GM12864 (cell line): ENCODE measurements around the gene AGO3.
A peak's percentile ranks its signal among the peaks of the same experiment; 100 is the strongest.

ENCODE experiments used
- DNase-seq: peaks from one replicate; pipeline ENCODE4 v3.0.0-alpha.2; 2011; ENCODE audit warnings: low read depth
- H3K4me3 ChIP-seq: 2 replicates; pipeline ENCODE4 v1.5.1; 2011; ENCODE audit warnings: mild to moderate bottlenecking, low read depth, low read length, control low read depth
- TF ChIP-seq, protein P1 (sequence below): IDR thresholded peaks from 2 replicates; pipeline ENCODE4 v1.5.1; 2011; ENCODE audit warnings: low read depth, mild to moderate bottlenecking, moderate library complexity, low read length, control low read depth, inconsistent platforms; ENCODE audit errors: missing control alignments

Gene AGO3

DNA sequence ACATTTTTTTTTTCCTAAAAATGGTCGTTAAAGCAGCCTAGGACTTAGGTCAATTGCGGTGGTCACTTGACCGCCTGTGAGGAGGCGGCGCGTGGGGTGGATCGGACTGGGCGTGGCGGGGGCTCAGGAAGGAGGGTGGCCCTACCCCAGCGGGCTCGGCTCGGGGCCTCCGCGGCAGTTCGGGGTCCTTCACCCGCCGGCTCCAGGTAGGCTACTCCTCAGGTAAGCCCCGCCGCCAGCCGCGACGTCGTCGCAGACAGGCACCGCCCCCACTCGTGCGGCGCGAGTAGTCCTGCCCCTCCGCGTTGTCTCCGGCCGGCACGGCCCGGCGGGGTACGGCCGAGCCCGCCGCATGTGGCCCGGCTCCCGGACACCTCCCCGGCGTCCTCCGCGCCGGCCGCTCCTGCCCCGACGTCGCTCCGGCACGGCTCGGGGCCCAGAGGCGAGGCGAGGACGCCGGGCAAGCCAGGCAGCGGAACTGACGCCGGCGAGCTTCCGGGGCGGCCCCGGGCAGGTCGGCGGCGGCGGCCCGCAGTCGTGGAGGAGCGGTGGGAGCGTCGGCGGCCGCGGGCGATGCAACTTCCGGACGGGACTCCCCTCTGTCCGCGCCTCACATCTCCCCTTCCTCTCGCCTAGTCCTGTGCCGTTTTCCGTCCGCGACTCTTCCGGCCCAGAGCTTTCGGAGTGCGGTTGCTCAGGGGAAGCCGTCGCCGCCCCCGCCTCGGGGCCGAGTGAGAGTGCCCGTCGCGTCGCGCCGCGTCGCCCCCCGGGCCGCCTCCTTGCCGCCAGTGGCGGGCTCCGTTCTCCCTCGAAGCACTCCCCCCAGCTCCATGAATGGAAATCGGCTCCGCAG, at the start of gene AGO3:
Gene AGO3, plus strand, starts transcription at position 513 of the 853 bp plus-strand sequence. Its CDS starts 322 bp downstream, at position 835.
- peak; percentile 75 for DNase-seq
- TF ChIP-seq, protein P1, sequence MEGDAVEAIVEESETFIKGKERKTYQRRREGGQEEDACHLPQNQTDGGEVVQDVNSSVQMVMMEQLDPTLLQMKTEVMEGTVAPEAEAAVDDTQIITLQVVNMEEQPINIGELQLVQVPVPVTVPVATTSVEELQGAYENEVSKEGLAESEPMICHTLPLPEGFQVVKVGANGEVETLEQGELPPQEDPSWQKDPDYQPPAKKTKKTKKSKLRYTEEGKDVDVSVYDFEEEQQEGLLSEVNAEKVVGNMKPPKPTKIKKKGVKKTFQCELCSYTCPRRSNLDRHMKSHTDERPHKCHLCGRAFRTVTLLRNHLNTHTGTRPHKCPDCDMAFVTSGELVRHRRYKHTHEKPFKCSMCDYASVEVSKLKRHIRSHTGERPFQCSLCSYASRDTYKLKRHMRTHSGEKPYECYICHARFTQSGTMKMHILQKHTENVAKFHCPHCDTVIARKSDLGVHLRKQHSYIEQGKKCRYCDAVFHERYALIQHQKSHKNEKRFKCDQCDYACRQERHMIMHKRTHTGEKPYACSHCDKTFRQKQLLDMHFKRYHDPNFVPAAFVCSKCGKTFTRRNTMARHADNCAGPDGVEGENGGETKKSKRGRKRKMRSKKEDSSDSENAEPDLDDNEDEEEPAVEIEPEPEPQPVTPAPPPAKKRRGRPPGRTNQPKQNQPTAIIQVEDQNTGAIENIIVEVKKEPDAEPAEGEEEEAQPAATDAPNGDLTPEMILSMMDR, result no peak
- H3K4me3 ChIP-seq, result peak within 1 kb of the TSS; percentile 88

DNA sequence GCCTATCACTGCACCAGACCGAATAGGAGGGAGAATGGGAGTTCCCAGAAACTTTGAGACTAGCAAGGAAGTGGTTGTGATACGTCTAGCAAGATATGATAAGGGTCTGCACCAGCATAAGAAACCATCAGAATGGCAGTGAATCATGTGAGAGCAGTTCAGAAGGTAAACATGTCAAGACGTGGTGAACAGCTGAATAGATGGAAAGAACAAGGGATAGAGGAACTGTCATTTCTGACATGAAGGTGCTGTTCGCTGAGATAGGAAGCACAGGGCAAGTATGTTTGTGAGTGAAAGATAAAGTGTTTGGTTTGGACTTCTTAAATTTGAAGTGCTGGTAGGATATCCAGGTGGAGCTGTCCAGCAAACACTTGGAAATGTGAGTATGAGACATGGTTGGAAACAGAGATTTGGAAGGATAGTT, 49.0 kb upstream of the AGO3 start:
- no peak overlapping the region for H3K4me3 ChIP-seq
- no peak for DNase-seq
- TF ChIP-seq, protein P1, result no peak

DNA sequence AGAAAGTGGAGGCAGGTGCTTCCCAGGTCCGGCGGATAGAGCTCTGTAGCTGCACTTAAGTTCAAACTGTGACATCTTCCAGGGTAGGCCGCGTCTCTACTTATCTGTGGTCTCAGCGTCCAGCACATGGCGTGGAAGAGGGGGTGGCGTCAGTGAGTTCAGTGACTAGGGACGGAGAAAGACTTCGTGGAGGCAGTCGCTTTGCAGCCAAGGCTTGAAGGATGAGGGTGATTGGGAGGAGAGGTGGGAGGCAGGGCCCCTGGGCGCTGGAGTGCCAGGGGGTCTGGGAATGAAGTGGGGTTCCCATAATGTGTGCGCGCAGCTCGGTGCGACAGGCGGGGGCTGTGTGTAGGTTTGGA, 48.3 kb upstream of the AGO3 start:
- peak overlapping the region; percentile 4; the same call in 1 of the 2 replicates for H3K4me3 ChIP-seq
- TF ChIP-seq, protein P1, result no peak
- DNase-seq, result no peak

DNA sequence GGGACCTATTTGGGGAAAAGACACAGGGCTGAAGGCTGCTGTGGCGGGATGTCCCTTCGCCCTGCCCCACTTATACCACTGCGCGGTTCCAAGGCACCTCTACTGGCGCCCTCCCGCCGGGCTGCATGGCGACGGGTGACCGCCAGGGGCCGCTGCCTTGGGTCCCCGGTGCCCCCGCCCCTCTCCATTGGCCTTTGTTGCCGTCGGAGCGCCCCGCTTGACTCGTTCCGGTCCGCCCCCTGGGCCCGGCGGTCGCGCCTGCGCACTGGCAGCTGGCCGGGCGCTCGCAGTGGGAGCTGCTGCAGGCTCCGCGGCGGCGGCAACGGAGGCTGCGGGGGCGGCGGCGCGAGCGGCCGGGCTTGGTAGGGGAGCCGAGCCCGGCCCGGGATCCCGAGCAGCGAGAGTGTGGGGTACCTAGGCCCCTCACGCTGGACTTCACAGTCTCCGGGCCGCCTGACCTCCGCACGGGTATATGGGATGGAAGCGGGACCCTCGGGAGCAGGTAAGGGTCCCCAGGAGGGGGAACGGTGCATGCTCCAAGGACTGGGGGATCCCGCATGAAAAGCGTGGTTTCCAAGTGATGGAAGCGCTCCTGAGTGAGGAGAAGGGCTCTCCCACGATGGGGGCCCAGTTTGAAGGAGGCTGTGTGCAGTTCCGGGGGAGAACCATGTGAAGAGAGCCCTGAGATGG, 47.8 kb upstream of the AGO3 start, which contains the start of gene AGO1:
Gene AGO1, plus strand, starts transcription at position 265 of the 690 bp plus-strand sequence. Its CDS starts 213 bp downstream, at position 478.
- TF ChIP-seq, protein P1, result peak; percentile 91
- H3K4me3 ChIP-seq, result peak within 1 kb of the TSS; percentile 95
- DNase-seq, result peak; percentile 75

DNA sequence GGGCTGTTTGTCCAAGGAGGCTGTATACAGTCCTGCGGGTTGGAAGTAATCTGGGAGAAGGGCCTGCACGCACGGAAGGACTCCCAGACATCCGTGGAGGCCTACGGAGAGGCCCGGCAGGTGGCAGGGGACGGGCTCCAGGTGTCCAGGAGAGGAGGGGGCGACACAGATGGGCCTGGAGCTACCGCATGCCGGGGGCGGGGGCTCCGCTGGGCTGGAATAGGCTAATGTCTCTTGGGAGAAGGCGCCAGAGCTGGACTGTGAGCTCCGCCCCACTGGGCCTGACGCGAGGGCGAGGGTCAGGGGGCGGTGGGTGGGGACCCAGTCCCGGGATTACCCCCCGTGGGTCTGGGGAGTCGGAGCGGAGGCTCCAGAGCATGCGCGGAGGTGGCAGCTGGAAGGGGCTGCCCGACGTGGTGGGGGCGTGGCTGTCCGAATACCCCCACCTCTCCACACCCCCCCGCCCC, 47.2 kb upstream of the AGO3 start:
- DNase-seq, result no peak
- TF ChIP-seq, protein P1, result no peak
- peak overlapping the region; percentile 95 for H3K4me3 ChIP-seq

DNA sequence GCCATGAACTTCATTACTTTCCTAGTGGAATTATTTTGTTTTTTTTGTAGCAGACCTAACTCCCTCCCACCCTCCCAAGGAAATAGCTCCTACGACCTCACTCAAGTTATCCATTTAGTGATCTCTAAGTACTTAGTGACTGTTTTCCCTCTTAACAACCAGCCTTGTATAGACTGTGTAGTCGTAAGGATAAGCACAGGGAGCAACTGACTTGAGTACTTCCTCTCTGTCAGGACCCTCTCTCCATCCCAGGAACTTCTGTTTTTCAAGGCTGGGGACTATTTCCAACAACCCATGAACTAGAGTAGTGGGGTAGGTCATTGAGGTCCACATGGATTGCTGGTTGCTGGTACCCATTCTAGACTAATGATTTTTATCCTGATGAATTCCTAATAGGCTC, 46.0 kb upstream of the AGO3 start:
- DNase-seq, result no peak

More for the DNA sequence above, 46.0 kb upstream of the AGO3 start:
- TF ChIP-seq, protein P1, result no peak
- H3K4me3 ChIP-seq, result no peak overlapping the region
